ES-I3 (cell line): ENCODE measurements around the gene PLEKHG5.

Experiments
- H3K36me3 ChIP-seq: 2 replicates; pipeline ENCODE4 v1.6.1; 2013; ENCODE audit warnings: mild to moderate bottlenecking, low read length, control low read depth, moderate library complexity; ENCODE audit not compliant: insufficient read depth
- H3K4me1 ChIP-seq: 2 replicates; pipeline ENCODE4 v1.6.1; 2013; ENCODE audit warnings: mild to moderate bottlenecking, control low read depth, low read length; ENCODE audit not compliant: insufficient read depth
- H3K9ac ChIP-seq: 2 replicates; pipeline ENCODE4 v1.6.1; 2013; ENCODE audit warnings: low read depth, mild to moderate bottlenecking, low read length, moderate library complexity
- H3K9me3 ChIP-seq: 2 replicates; pipeline ENCODE4 v1.6.1; 2013; ENCODE audit warnings: mild to moderate bottlenecking, low read length, moderate library complexity; ENCODE audit not compliant: control insufficient read depth, insufficient read depth

The PLEKHG5 gene

DNA sequence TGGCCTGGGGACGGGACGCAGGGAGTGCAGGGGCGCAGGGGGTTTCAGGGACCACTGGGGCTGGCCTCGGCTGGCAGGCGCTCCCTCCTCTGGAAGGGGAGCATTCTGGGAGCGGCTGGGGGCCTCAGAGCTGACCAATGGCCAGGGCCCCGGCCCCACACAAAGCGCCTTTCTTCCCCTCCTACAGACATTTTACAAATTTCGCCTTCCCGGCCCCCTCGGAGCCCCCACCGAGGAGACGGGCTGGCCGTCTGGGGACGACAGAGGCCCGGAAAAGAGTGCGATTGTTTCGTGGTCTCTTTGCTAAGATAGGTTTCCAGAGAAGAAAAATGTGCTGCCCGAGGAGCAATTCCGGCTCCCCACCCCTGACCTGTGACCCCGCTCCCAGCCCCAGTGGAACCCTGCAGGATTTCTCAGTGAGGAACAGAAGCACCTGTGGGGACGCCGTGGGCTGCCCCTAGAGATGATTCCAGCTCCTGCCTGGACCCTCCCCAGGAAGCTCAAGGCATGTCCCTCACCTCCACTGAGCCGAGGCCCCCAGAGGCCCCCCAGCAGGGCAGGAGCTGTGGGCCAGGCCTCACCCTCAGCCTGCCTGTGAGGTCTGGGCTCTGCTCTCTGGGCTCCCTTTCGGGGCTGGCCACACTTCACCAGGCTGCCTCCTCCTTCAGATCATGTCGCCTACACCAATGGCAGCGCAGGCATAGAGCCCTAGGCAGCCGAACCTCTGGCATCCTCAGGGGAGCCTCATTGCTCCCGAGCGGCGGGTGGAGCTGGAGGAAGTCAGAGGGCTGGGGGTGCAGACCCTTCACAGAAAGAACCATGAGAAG is 15.0 kb upstream of the PLEKHG5 start:
- Histone ChIP-seq H3K9ac (no peak overlapping the region), H3K9me3 (no peaks in the 10 kb centered on the region), H3K4me1 (no peaks in the 10 kb centered on the region; the same call in 1 of the 2 replicates), H3K36me3 (no peaks in the 10 kb centered on the region)

DNA sequence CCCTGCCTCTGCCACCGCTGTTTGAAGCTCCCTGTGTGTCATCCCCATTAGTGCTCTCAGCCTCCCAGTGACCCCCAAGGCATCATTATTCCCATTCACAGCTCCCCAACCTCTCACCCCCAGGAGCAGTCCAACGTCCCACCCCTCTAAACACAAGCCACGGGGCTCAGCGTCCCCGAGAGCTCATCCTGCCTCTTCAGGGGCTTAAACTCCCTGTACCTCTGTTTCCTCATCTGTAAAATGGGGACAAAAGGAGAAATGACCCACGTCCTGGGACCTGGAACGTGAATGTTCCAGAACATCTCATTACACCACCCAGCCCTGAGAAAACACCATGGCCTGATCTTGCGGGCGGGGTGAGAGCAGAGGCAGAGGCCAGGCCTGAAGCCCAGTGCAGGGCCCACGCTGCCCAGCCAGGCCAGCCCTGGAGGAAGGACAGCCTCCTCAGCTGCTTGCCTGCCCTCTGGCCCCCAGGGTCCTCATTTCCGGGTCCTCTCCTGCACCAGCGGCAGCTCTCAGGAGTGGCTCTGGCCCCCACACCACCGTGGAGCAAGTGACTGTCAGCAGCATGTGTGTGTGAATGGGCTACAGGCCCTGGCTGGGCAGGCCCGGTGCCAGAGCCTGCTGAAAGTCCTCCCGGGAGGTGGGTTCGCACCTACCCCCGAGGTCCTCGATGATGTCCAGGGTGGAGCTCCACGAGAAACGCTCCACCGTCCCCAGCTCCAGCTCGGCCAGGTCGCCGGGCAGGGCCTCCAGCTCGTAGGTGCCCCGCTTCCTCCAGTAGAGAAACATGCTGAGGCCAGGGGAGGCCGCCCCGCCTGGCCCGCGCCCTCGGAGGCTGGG is 14.1 kb upstream of the PLEKHG5 start:
- Histone ChIP-seq H3K9ac (no peak overlapping the region), H3K4me1 (no peaks in the 10 kb centered on the region), H3K9me3 (no peaks in the 10 kb centered on the region), H3K36me3 (no peaks in the 10 kb centered on the region)

DNA sequence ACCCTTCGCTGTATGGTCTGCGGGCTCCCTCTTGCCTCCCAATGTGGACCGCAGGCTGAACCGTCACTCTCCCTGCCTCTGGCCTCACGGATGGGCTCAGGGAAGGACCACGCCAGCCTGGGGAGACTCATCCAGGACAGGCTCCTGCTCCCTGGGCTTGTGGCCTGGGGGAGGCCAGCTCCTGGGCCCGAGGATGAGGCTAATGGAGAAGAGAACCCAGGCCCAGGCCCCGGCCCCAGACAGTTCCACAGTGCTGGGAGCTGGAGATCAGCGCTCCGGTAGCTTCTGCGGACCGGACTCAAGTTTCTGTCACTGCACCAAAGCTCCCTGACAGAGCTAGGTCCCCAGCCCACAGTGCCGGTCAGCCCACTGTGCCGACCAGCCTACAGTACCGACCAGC is 13.4 kb upstream of the PLEKHG5 start:
- no peaks in the 10 kb centered on the region for H3K9me3 ChIP-seq
- no peak overlapping the region for H3K9ac ChIP-seq
- no peaks in the 10 kb centered on the region for H3K4me1 ChIP-seq
- no peaks in the 10 kb centered on the region for H3K36me3 ChIP-seq

DNA sequence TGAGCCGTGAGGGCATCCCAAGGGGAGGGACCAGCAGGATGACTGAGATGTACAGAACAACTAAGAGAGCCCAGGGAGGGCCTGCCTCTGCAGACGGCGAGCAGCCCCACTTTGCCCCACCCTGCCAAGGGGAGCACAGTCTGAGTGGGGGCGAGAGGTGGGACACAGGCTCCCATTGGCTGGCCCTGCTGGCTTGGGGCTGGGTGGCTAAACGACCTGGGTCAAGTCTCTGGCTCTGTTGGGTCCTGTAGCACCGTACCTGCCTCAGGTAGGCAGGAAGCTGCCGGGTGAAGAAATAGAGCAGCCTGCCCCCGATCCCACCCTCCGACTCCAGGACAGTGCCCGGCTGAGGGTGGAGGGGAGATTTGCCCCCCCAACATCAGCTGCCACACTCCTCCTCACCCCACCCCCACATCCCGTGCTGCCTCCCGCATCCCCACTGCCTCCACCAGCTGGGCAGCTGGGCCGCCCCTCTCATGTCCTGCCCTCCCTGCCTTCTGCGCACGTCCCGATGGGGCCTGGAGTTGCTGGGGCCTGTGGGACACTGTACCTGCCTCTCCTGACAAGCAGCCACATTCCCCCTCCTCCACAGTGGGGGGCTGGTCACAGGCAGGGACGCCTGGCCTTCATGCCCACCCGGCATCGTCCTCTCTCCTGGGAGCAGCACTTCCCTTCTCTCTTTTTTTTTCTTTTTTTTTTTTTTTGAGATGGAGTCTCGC is 12.6 kb upstream of the PLEKHG5 start:
- H3K4me1 ChIP-seq = no peaks in the 10 kb centered on the region
- no peak overlapping the region for H3K9ac ChIP-seq
- no peaks in the 10 kb centered on the region for H3K9me3 ChIP-seq
- no peaks in the 10 kb centered on the region for H3K36me3 ChIP-seq

GRCh38 chr1:6502000-6502891 is 10.8 kb upstream of the PLEKHG5 start:
- H3K36me3 ChIP-seq = no peaks in the 10 kb centered on the region
- H3K9me3 ChIP-seq = no peaks in the 10 kb centered on the region
- H3K4me1 ChIP-seq = no peaks in the 10 kb centered on the region; the same call in 1 of the 2 replicates
- H3K9ac ChIP-seq = no peak overlapping the region

GRCh38 chr1:6501279-6501813 is 9.9 kb upstream of the PLEKHG5 start:
- H3K4me1 ChIP-seq = no peaks in the 10 kb centered on the region; the same call in 1 of the 2 replicates
- H3K9me3 ChIP-seq = no peaks in the 10 kb centered on the region
- no peaks in the 10 kb centered on the region for H3K36me3 ChIP-seq

DNA sequence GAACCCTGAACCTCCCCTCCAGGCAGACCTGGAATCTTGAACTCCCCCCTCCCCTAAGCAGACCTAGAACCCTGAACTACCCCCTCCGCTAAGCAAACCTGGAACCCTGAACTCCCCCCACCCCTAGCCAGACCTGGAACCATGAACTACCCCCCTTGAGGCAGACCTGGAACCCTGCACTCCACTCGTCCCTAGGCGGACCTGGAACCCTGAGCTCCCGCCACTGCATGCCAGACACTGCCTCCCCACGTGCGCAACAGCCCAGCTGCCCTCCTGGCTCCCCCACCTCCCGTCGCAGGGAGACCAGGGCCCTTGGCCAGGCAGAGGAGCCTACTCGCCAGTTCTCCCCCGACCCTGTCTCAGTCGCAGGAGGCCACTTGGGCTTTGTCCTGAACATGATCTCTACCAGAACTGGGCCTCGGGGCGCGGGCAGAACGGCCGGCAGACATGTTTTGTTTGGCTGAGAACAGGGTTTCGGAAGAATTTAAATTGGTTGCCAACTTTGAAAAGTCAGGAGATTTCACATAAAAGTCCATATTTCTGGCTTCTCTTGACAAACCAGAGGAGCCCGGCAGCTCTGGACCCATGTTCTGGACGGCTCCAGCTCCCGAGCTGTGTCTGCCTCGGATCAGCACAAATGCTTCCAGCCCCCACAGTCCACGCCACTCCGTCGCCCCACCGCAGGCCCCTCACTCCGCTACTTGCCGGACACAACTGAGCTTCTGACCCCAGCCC is 9.2 kb upstream of the PLEKHG5 start:
- Histone ChIP-seq H3K36me3 (no peaks in the 10 kb centered on the region), H3K9ac (no peak overlapping the region), H3K4me1 (peaks cover 4% of the 10 kb centered on the region; the same call in 1 of the 2 replicates), H3K9me3 (no peaks in the 10 kb centered on the region)

More at GRCh38 chr1:6501279-6501813, 9.9 kb upstream of the PLEKHG5 start:
- no peak overlapping the region for H3K9ac ChIP-seq

GRCh38 chr1:6499296-6499695 is 7.8 kb upstream of the PLEKHG5 start:
- no peaks in the 10 kb centered on the region for H3K9me3 ChIP-seq
- H3K4me1 ChIP-seq = peaks cover 9% of the 10 kb centered on the region; the same call in 1 of the 2 replicates
- no peaks in the 10 kb centered on the region for H3K36me3 ChIP-seq
- no peak overlapping the region for H3K9ac ChIP-seq

DNA sequence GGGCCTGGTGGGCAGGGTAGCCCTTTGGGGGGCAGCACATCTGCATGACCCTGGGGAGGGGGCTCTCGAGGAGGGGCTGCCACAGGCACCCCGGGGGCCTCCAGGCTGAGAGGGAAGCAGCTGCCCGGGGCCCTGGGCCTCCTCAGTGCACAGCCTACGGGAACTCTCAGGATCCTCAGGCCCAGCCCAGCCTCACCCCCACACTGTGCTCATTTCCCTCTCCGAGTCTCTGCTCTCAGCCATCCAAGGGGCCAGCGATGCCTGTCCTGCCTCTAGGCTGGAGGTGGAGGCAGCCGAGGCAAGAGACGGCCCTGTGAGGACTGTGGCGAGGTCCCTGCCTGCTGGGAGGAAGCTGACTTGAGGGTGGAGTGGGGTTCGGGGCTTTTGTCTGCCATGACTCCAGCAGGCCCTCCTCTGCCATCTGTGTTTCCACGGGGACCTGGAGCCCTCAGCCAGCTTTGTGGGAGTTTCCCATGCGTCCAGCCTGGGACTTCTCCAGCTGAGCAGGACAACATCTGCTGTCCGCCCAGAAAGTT is 7.2 kb upstream of the PLEKHG5 start:
- peaks cover 9% of the 10 kb centered on the region; the same call in 1 of the 2 replicates for H3K4me1 ChIP-seq
- H3K9me3 ChIP-seq = no peaks in the 10 kb centered on the region
- H3K9ac ChIP-seq = no peak overlapping the region

DNA sequence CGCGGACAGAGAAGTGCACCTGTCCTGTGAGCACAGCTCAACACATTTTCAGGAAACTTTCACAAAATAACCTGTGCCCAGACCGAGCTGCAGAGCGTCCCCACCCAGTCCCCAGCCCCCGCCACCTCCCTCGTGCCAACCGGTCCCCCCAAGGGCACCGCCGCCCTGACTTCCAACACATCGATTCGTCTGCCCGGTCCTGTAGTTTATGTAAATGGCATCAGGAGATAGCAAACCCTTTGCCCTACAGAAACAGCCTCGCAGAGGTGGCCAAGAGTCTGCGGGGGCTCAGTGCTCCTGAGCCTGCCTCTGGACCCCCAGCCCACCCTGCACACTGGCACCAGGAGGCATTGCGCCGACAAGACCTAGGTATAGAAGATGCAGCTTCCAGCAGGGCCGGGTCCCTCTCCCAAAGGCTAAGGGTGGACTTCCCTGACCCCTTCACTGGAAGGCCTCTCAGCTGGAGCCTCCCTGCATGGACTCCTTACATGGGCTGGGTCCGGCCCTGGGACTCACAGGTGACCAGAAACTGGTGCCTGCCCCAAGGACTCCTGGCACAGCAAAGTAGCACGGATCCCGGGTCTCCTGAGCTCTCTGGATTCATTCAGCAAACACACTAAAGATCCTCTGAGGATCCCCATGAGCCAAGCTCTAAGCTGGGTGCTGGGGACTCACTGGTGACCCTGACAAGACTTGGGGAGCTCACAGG is 6.6 kb upstream of the PLEKHG5 start:
- Histone ChIP-seq H3K4me1 (peaks cover 10% of the 10 kb centered on the region; the same call in 1 of the 2 replicates), H3K9me3 (no peaks in the 10 kb centered on the region), H3K9ac (peak overlapping the region; percentile 45; the same call in 1 of the 2 replicates), H3K36me3 (no peaks in the 10 kb centered on the region)

More for the DNA sequence above, 7.2 kb upstream of the PLEKHG5 start:
- no peaks in the 10 kb centered on the region for H3K36me3 ChIP-seq

DNA sequence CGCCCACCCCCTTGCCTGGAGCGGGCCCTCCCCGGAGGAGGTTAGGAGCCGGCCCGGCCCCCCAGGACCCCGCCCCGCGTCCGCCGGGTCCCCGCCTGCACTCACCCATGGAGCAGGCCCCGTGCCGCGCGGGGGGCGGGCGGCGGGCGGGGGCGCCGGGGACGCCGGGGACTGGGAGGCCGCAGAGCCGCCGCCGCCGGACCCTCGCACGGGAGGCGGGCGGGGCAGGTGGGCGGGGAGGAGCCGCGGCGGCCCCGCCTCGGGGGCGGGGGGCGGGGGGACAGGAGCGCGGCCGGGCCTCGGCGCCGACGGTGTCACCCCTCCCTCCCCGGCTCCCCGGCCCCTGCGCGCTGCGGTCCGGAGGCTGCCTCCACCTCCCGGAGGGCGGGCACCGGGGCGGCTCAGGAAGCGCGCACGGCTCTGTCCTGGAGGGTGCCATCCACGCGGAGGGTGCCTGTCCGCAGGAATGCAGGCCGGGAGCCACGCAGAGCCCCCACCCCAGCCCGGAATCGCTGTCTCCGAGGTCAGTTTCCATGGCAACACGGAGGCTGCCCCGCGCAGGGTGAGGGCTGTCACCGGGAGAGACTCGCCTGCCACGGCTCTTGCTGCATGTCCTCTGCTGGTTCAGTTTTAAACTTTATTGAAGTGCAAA is 5.9 kb upstream of the PLEKHG5 start:
- Histone ChIP-seq H3K9ac (peak overlapping the region; percentile 56; the same call in 1 of the 2 replicates), H3K9me3 (no peaks in the 10 kb centered on the region), H3K36me3 (no peaks in the 10 kb centered on the region), H3K4me1 (peaks cover 17% of the 10 kb centered on the region; the same call in 1 of the 2 replicates)

DNA sequence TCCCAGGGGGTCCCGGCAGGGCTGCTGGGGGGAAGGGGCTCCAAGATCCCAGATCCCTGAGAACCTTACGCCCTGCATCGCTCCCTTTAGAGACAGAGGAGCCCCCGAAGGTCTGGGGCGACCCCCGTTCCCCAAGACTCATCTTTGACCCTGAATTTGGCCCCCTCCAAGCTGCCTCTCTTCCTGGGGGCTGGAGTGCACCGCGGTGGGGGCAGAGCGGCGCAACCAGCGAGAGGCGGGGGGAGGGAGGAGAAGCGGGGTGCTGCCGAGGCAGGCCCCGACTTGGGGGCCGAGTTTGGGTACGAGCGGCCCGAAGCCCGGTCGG is 5.4 kb upstream of the PLEKHG5 start:
- H3K9ac ChIP-seq = peak overlapping the region; percentile 56
- H3K4me1 ChIP-seq = peaks cover 22% of the 10 kb centered on the region
- H3K9me3 ChIP-seq = no peaks in the 10 kb centered on the region
- no peaks in the 10 kb centered on the region for H3K36me3 ChIP-seq
